ENCODE data around the gene MRPL39. TPM values are rescaled to one million over a fixed set of nuclear protein-coding genes. Genes with fewer than 3 reads are reported as not detected.

Gene MRPL39
- total RNA-seq, 6 donors from 2014 or later = 12.7 to 24.2 (median 19.1) TPM

GRCh38 chr21:25638660-25639550 lies 31.6 kb upstream of the MRPL39 start, which contains the start of gene JAM2:
Gene JAM2 (plus strand): TSS chr21:25639258. CDS start chr21:25639822, 564 bp downstream.
- DNase-seq (peak; percentile 22 to 86), ATAC-seq (ENCODE audit: low FRiP score in 2 of 2) (peak; percentile 58 to 79)
- H3K4me1 ChIP-seq = peaks cover 7 to 21% (median 18%) of the 10 kb centered on the region in 4 donors
- 0 to 1% methylated on average over 16 to 34 of the region's 41 CpGs for whole genome bisulfite sequencing, 2 donors
- peak within 1 kb of the TSS; percentile 50 to 74 (median 62) for H3K4me3 ChIP-seq
- peak within 1 kb of the TSS; percentile 83 to 90 (median 88) for H3K27ac ChIP-seq
- TF ChIP-seq POLR2A (IDR thresholded peaks at IDR 0.05) (no peak), EP300 (IDR thresholded peaks at IDR 0.05) (no peak), POLR2AphosphoS5 (IDR thresholded peaks at IDR 0.05) (no peak), CTCF (IDR thresholded peaks at IDR 0.05) (no peak)
- no peaks in the 10 kb centered on the region for H3K9me3 ChIP-seq
- peaks cover 0 to 7% (median 1%) of the 10 kb centered on the region in 4 donors for H3K27me3 ChIP-seq
- H3K36me3 ChIP-seq = no peaks in the 10 kb centered on the region

GRCh38 chr21:25637851-25638659 lies 30.8 kb upstream of the MRPL39 start:
- Histone ChIP-seq H3K4me1 (peaks cover 7 to 21% (median 18%) of the 10 kb centered on the region in 4 donors), H3K9me3 (no peaks in the 10 kb centered on the region), H3K27ac (peak overlapping the region in 1 of 4 donors; percentile 90), H3K27me3 (peaks cover 0 to 7% (median 1%) of the 10 kb centered on the region in 4 donors), H3K4me3 (peak overlapping the region in 2 of 4 donors; percentile 62 to 74), H3K36me3 (no peaks in the 10 kb centered on the region)
- WGBS, 2 donors = 65% methylated on average over 5 of the region's 5 CpGs
- ATAC-seq (ENCODE audit: low FRiP score in 2 of 2) (no peak), DNase-seq (no peak)
- TF ChIP-seq POLR2A (IDR thresholded peaks at IDR 0.05) (no peak), CTCF (IDR thresholded peaks at IDR 0.05) (no peak)

GRCh38 chr21:25636727-25637126 lies 29.4 kb upstream of the MRPL39 start:
- Histone ChIP-seq H3K27ac (no peak overlapping the region), H3K4me1 (peaks cover 7 to 21% (median 18%) of the 10 kb centered on the region in 4 donors), H3K4me3 (no peak overlapping the region), H3K9me3 (no peaks in the 10 kb centered on the region), H3K27me3 (peaks cover 0 to 7% (median 1%) of the 10 kb centered on the region in 4 donors), H3K36me3 (no peaks in the 10 kb centered on the region)
- 88% methylated on average over 2 of the region's 2 CpGs for WGBS, 2 donors
- DNase-seq (no peak), ATAC-seq (ENCODE audit: low FRiP score in 2 of 2) (no peak)
- no peak for TF ChIP-seq EP300 (IDR thresholded peaks at IDR 0.05)
- no peak for TF ChIP-seq CTCF (IDR thresholded peaks at IDR 0.05)
- no peak for TF ChIP-seq POLR2A (IDR thresholded peaks at IDR 0.05)
- TF ChIP-seq POLR2AphosphoS5 (IDR thresholded peaks at IDR 0.05) = no peak

GRCh38 chr21:25635310-25635709 lies 28.0 kb upstream of the MRPL39 start:
- no peaks in the 10 kb centered on the region for H3K36me3 ChIP-seq
- H3K27ac ChIP-seq = no peak overlapping the region
- peaks cover 0 to 7% (median 1%) of the 10 kb centered on the region in 4 donors for H3K27me3 ChIP-seq
- DNase-seq (no peak), ATAC-seq (ENCODE audit: low FRiP score in 2 of 2) (no peak)
- peaks cover 7 to 19% (median 16%) of the 10 kb centered on the region in 4 donors for H3K4me1 ChIP-seq
- TF ChIP-seq EP300 (IDR thresholded peaks at IDR 0.05) (no peak), CTCF (IDR thresholded peaks at IDR 0.05) (no peak), POLR2AphosphoS5 (IDR thresholded peaks at IDR 0.05) (no peak), POLR2A (IDR thresholded peaks at IDR 0.05) (no peak)
- H3K4me3 ChIP-seq = no peak overlapping the region
- 69 to 71% methylated on average over 8 of the region's 8 CpGs for WGBS, 2 donors
- H3K9me3 ChIP-seq = no peaks in the 10 kb centered on the region

Data from upper lobe of left lung (tissue), 6 donors.